ENCODE results near the gene GJD2.

GJD2 gene

DNA sequence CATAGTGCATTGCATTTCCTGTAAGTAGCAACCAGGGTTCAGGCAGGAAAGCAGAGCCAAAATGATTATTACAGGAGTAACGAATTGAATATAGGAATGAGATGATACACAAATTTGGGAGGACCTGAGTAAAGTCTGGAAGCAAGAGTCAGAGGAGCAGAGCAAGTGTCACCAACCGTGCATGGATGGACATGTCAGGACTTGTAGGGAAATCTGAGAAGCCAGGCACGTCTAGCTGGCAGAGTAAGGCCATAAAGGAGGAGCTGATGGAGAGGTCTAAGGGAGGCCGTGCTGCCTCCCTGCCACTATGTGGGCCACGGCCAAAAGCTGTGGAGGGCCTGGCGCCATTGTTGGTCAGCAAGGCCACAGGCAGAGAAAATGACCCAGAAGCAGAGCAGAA is 22.4 kb downstream of the GJD2 start:
- in situ Hi-C loops (cut with HindIII; ENCODE audit: low pct_ligation_motif_present, low pct_unique_long_range_greater_than_20kb, low sequenced_read_pairs): no loop called here
- no peak for DNase-seq

DNA sequence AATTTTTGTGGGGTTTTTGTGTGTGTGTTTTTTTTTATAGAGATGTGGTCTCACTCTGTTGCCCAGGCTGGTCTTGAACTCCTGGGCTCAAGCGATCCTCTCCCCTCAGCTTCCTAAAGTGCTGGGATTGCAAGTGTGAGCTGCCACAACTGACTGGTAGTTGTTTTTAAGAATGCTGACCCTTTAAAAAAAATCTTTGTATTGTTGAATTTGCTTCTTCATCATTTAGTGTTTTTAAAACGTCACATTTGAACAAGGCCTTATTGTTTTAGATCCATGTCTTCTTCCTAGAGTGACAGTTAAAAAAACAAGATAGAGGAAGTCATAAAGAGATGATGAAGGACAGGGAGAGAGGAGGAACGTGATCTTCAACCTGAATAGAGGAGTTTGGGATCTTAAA is 24.1 kb downstream of the GJD2 start:
- DNase-seq: no peak
- in situ Hi-C loops (cut with HindIII; ENCODE audit: low pct_ligation_motif_present, low pct_unique_long_range_greater_than_20kb, low sequenced_read_pairs): no loop called here

DNA sequence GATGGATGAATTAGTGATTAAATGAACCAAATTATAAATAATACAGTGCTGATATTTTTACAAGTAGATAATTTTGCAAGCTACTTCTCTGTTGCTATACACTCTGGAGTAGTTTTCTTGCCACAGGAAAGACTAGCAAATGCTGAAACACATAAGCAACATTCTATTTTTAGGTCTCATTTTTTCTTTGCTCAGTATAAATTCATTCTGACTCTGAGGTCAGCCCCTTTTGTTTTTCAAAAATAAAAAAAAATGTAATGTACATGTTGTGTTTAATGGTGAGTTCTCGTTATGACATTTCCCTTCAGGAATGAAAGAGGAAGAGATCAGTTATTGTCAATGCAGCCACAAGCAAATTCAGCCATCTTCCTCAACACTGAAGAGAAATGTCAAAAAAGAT is 24.9 kb downstream of the GJD2 start:
- in situ Hi-C loops (cut with HindIII; ENCODE audit: low pct_ligation_motif_present, low pct_unique_long_range_greater_than_20kb, low sequenced_read_pairs): no loop called here

DNA sequence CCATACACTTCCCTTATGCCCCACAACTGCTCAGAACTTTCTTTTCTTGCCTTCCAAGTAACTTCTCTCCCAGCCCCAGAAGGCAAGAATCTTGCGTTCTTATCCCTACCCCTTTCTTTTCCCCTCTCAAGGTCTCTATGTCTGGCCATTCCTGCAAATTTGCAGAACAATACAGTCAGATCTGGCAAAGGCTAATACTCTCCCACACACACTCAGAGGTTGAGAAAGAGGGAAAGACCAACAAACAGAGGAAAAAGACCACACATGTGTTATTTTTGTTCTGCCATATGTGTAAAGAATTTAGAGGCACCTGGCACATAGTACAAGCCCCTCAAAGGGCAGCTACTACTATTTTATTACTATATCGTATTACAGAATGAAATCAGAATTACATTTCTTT is 25.7 kb downstream of the GJD2 start:
- in situ Hi-C loops (cut with HindIII; ENCODE audit: low pct_ligation_motif_present, low pct_unique_long_range_greater_than_20kb, low sequenced_read_pairs): no loop called here
- no peak for DNase-seq

More for the DNA sequence above, 24.9 kb downstream of the GJD2 start:
- no peak for DNase-seq

DNA sequence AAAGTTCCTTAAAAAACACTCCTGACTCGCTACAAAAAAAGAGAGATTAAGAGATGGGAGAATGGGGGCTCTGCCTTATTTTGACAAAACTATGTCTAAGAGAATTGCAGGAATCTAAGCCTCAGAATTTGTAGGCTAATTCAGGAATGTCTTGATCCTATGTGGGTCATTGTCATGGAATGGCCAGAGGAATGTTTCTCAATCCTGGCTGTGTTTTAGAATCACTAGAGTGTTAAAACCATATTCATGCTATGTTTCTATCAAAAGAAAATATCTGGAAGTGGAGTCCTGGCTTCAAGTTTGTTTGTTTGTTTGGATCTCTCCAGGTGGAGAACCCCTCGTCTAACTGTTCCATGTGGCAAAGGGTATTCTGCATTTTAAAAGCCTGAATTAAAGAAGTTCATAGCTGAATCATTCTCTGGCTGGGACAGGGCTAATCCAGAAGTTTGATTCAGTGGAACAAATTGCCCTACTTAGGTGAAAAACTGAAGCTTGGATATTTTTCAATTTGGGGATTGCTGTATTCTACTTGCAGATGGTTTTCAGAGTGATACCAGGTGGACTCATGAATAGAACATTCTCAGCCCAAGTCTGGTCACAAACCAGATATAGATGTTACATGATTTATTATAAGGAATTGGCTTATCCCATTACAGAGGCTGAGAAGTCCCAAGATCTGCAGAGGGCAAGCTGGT is 28.2 kb downstream of the GJD2 start:
- DNase-seq: no peak
- in situ Hi-C loops (cut with HindIII; ENCODE audit: low pct_ligation_motif_present, low pct_unique_long_range_greater_than_20kb, low sequenced_read_pairs): no loop called here

DNA sequence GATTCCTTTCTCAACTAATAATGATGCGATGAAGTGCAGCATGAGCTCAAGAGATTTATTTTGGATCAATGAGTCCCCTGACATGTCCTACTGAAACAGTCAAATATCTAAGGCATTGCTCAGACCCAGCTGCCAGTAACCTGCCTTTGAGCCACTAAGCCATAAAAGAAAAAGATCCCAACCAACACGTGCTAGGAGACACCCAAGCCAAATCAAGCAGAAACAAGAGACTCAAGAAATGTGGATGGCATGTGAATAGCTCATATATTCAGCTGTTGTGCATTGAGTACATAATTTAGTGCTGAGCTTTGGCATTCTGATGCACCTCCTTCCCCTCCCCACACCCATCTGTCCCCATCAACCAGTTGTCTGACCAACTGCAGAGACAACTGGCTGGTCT is 29.2 kb downstream of the GJD2 start:
- in situ Hi-C loops (cut with HindIII; ENCODE audit: low pct_ligation_motif_present, low pct_unique_long_range_greater_than_20kb, low sequenced_read_pairs): no loop called here
- no peak for DNase-seq

DNA sequence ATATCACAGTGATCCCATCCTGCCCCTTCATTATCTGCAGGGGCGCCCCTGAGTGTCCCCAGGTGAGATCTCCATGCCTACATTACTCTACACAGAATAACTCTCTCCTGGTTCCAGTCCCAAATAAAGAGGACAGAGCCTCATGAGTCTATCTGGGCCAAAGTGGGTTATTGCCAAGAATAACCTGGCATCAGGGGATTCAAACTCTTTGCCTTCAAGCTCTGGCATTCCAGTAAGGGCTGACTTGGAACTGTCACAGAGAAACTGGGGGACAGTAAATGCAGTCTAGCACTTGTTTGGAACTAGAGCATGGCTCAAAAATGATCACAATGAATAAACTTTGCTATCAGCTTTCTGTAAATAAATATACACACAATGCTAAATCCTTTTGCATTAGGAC is 30.3 kb downstream of the GJD2 start:
- in situ Hi-C loops (cut with HindIII; ENCODE audit: low pct_ligation_motif_present, low pct_unique_long_range_greater_than_20kb, low sequenced_read_pairs): no loop called here
- DNase-seq: no peak

DNA sequence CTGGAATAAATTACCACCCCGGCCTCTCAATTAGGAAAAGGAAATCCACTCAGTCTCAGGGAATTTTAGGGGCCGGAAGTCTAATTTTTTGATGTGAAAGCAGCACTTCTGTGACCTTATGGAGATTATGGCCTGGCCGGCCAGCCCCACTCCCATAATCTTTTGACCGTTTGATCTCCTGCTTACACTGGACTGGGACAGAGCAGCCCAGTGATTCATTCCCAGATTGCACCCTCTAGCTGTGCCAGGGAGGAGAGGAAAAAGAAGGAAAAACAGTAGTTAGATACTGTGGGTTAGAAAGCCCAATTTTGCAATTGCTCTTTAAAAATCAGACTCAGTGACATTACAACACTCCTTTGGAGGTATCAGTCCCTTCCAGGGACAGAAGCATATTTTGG is 32.4 kb downstream of the GJD2 start:
- in situ Hi-C loops (cut with HindIII; ENCODE audit: low pct_ligation_motif_present, low pct_unique_long_range_greater_than_20kb, low sequenced_read_pairs): no loop called here
- DNase-seq: no peak

DNA sequence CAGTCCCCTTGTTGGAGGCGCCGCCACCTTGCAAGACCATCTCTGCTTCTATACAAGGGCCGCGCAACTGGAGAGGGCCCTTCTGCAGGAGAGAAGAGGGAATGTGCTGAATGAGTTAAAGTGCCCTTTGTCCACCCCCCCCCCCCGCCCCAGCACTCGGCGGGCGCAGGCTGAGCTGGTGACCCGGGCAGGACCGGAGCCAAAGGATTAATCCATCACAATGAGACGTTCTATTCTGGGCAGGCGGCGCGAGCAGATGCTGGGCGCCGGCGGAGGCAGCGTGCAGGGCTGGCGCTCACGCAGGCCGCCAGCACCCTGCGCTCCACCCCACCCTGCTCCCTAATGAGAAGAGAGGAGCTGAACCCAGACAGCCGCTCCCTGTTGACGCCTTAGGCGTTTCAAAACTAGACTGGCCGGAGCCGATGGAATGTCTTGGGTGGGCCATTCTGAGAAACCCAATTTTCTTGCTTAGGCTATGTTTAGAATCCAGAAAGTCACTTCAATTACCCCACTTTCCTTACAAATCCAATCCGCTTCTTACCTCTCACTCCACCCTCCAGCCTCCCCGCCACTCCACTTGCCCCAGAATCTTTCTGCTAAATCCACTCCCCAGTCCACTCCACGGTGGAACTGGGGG is 32.9 kb downstream of the GJD2 start:
- peak; percentile 0 for DNase-seq
- in situ Hi-C loops (cut with HindIII; ENCODE audit: low pct_ligation_motif_present, low pct_unique_long_range_greater_than_20kb, low sequenced_read_pairs): no loop called here

DNA sequence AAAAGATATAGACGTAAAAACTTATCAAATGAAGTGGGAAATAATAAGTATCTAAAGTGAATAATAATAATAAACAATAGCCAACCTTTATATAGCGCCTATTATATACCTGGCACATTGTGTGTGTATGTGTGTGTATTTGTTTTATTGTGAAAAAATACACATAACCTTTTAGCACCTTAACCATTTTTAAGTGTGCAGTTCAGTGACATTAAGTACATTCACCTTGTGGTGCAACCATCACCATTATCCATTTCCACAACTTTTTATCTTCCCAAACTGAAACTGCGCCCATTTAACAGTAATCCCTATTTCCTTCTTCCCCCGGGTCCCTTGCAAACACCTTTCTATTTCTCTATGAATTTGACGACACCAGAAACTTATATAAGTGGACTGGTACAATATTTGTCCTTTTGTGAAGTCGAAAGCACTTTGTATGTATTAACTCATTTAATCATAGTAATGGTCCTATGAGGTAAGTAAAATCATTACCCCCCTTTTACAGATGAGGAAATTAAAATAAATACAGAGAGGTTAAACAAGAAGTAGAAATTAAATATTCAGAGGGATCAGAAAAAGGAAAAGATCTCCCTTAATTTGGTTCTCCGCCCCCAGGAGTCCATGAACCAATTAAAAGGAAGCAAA is 33.5 kb downstream of the GJD2 start:
- in situ Hi-C loops (cut with HindIII; ENCODE audit: low pct_ligation_motif_present, low pct_unique_long_range_greater_than_20kb, low sequenced_read_pairs): no loop called here
- no peak for DNase-seq

DNA sequence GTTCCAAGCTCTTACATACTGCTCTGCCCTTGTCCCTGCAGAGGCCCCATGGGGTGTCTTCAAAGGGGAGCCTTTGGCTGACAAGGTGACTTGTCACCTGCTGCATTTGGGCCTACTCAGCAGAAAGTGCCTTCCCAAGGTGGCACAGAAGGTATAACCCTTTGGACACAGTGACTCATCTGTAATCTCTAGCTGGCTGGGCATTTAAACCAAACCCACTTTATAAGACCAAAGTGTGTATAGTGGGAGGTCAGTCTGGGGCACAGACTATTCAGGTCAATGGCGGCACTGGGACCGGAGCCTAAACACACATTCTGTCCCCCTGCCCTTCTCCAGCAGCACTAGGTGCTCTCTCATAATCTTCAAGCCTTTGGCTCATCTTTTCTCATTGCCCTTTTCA is 35.1 kb downstream of the GJD2 start:
- in situ Hi-C loops (cut with HindIII; ENCODE audit: low pct_ligation_motif_present, low pct_unique_long_range_greater_than_20kb, low sequenced_read_pairs): no loop called here

DNA sequence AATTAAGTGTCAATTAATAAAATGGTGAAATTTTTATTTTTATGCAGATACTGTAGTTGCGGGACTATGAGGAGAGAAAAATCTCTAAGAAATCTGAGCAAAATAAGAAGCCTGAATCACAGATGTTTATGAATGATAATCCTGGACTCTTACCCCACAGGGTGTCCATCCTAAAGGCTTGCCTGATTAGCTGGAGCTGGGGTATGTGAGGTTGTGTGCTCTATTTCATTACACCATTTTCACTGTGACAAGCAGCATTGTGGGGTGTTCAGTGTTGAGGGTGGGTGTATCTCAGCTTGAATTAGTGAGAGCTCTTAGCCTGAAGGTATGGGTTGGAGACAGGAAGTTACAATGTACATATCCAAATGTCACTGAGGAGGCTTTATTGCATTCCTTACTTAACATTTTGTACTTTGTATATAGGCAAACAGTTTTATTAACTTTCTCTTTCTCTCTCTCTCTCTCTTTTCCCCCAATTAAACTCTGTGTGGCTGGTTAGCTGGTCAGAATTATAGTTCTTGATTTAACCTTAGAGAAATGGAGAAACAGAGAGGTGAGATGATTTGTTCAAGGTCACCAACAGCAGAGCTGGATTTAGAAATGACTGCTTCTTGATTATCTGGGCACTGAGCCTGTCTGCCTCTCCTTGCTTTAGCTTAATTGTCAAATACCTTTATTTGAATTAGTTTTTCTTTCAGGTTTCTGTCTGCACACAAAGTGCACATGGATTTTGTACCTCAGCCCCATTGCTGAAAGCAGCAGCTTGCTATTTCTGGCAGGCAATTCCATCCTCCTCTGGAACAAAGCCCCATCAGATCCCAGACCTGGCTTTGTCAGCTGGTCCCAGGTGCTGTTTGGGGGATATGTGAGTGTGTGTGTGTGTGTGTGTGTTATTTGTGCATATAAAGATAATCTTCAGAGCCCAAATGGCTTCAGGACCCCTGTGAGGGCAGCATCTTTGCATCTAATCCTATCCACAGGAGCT is 35.8 kb downstream of the GJD2 start:
- in situ Hi-C loops (cut with HindIII; ENCODE audit: low pct_ligation_motif_present, low pct_unique_long_range_greater_than_20kb, low sequenced_read_pairs): no loop called here
- DNase-seq: no peak

More for the DNA sequence above, 35.1 kb downstream of the GJD2 start:
- DNase-seq: no peak

DNA sequence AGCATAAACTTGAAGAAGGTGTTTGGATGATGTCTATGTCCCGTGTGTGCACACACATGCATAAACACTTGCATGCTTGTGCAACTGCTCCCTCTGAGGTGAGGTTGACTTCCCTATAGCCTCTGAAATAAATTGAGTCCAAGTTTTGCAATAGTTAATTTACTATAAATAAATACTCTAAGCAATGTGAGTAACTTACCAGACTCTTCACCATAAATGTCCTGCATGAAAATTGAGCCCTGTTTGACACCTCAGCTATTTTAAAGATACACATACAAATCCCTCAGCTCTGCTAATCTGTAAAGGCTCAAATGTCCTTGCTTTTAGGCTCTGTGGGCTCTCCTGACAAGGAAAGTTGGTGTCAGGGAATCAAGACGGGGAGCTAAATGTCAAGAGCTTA is 37.1 kb downstream of the GJD2 start:
- no peak for DNase-seq
- in situ Hi-C loops (cut with HindIII; ENCODE audit: low pct_ligation_motif_present, low pct_unique_long_range_greater_than_20kb, low sequenced_read_pairs): no loop called here

DNA sequence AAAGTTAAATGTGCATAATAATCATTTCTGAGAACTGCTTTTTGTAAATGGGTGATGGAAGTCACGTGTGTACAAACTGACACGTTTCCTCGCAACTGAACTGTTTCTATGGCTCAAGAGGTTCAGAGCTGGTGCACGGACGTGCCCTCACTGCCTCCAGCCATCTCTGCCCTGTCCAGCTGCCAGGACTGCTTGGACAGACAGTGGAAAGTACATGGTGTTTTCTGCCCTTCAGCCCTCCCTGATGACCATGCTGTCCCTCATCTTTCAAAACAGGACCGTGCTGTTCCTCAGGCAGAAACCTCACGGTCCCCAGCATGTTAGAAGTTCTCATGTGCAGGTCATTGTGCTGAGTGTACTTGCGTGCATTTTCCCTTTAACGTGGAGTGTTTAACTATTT is 38.7 kb downstream of the GJD2 start:
- in situ Hi-C loops (cut with HindIII; ENCODE audit: low pct_ligation_motif_present, low pct_unique_long_range_greater_than_20kb, low sequenced_read_pairs): no loop called here
- DNase-seq: no peak

DNA sequence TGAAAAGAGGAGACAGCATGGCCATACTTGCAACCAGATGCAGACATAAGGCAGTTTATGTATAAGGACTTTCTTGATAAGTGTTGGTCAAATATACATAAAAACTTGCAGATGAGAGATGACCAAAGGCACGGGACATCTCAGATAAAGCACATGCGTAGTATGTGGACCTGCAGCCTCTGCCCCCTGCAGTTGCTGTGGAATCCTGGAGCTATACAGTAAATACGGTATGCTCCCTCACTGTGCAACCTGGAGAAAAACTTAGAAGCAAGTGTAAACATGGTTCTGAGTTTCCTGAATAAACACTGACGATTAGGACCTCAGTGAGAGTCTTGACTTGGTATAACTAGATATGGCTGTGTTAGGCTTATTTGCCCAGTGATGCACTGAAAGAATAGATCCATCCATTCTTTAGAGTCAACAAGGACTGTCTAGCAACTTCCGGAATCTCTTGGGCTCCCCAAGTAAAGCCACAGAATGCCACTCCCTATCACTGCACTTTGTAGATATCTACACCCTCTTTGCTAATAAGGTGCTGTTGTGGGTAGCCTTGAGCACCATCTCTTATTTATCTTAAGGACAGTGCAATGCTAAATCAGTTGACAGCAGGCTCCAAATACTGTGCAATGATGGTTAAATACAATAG is 40.2 kb downstream of the GJD2 start:
- in situ Hi-C loops (cut with HindIII; ENCODE audit: low pct_ligation_motif_present, low pct_unique_long_range_greater_than_20kb, low sequenced_read_pairs): no loop called here
- DNase-seq: no peak

DNA sequence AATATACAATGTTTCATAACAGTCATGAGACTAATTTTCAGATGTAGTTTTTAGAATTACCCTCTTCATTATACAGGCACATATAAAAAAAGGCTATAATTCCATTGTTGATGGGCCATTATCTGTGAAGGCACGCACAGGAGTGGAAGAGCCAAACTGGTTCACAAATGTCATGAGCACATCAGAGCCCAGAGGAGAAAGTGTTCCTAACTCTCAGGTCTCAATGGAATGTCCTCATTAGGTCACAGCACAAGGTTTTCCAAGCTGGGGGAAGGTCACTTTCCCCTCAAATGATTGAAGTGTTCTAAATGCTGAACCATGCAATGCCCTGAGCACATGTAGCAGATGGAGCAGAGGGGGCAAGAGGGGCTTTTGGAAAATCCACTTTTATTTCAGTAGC is 41.2 kb downstream of the GJD2 start:
- in situ Hi-C loops (cut with HindIII; ENCODE audit: low pct_ligation_motif_present, low pct_unique_long_range_greater_than_20kb, low sequenced_read_pairs): no loop called here
- no peak for DNase-seq

DNA sequence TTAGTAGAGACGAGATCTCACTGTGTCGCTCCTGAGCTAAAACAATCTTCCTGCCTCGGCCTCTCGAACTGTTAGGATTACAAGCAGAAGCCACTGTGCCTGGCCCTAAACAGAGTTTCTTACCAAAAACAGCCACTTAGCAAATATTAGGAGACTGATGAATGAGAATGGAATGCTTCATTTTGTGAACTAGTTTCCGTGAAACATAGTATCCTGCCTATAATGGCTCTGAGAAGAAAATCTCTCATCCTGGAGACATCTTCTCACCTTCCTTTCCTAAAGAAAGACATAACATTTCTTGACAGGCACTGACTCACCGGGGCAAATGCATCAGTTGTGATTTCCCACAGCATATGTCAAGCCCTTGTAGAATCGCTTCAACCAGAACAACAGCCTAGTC is 44.9 kb downstream of the GJD2 start:
- DNase-seq: no peak
- in situ Hi-C loops (cut with HindIII; ENCODE audit: low pct_ligation_motif_present, low pct_unique_long_range_greater_than_20kb, low sequenced_read_pairs): no loop called here

DNA sequence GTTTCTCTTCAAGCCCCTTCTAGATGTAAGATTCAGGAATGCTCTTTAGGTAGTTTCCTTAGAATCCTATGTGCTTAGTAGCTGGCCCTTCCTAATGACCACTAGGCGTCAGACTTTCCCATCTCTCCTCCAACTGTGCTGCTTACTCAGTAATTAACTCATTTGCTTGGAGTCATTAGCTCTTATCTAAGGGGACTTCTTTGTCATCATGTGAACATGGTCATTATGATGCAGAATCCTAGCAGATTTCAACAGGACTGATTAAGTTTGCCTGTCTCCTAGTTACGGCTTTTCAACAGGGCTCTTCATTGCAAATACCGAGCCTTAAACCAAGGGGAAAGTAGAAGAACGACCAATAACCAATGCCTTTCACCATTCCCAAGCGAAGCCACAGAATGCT is 46.4 kb downstream of the GJD2 start:
- peak; percentile 24 for DNase-seq
- in situ Hi-C loops (cut with HindIII; ENCODE audit: low pct_ligation_motif_present, low pct_unique_long_range_greater_than_20kb, low sequenced_read_pairs): no loop called here

DNA sequence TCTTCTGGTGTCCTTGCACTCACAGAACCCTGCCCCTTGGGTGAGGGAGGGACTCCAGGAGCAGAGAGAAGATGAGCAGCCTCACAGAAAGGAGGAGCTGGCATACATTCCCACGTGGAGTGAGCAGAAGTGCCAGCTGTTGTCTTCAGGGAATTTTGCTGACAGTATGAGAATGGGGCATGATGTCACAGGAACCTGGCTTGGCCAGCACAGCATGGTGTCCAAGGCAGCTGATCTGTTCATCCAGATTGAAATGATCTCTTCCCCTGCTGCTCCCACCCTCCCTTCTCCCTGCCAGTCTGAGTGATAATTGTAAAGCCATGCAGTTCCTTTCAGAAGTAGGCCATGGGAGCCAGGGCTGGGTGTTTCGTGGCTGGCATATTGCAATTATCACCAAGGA is 53.3 kb downstream of the GJD2 start:
- DNase-seq: no peak
- in situ Hi-C loops (cut with HindIII; ENCODE audit: low pct_ligation_motif_present, low pct_unique_long_range_greater_than_20kb, low sequenced_read_pairs): no loop called here
